HG03139 (cell line): ENCODE results near the gene ATG9A.
"Not testable (repeated sequence)": the region's sequence is repeated elsewhere in the genome, so short reads cannot be mapped to it uniquely, and the experiment has no call there.

Experiments used
- ATAC-seq: cut with Tn5 transposase; IDR thresholded peaks from one replicate; pipeline ENCODE4 v1.9.1; 2021; ENCODE audit not compliant: unreplicated experiment

ATG9A gene, protein sequence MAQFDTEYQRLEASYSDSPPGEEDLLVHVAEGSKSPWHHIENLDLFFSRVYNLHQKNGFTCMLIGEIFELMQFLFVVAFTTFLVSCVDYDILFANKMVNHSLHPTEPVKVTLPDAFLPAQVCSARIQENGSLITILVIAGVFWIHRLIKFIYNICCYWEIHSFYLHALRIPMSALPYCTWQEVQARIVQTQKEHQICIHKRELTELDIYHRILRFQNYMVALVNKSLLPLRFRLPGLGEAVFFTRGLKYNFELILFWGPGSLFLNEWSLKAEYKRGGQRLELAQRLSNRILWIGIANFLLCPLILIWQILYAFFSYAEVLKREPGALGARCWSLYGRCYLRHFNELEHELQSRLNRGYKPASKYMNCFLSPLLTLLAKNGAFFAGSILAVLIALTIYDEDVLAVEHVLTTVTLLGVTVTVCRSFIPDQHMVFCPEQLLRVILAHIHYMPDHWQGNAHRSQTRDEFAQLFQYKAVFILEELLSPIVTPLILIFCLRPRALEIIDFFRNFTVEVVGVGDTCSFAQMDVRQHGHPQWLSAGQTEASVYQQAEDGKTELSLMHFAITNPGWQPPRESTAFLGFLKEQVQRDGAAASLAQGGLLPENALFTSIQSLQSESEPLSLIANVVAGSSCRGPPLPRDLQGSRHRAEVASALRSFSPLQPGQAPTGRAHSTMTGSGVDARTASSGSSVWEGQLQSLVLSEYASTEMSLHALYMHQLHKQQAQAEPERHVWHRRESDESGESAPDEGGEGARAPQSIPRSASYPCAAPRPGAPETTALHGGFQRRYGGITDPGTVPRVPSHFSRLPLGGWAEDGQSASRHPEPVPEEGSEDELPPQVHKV

DNA sequence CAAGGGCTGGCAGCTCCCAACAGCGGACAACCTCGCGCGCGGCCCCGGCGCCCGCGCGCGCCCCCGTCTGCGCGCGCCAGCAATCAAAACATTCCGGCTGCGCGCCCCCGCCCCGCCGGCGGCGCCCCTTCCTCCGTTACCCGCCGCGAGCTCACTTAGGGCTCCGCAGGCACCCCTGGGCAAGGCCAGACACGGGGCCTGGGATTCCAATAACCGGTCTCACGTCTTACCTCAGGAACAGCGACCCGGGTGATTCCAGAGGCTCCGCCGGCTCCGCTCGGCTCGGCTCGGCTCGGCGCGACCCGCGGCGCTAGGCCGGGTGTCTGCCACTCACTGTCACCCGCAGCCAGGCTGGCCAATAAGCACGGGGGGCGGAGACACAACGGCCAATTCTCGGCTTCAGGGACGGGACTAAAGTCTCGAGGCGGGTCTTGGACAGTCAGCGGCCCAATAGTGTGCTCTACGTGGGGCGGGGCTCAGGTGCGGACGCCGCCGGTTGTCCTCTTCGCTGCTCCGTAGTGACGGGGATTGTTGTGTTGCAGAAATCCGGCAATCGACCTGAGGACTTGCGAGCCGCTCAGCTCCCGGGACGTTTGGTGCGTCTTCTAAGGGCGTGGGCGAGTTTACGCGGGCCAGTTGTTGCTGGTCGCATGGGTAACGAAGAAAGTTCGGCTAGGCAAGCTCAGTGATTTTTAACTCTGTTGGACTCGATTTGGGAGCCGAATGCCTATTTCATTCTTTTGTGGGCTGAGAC is at the start of gene ATG9A, which contains the start of gene ANKZF1:
ATG9A (minus strand) TSS at position 332 of the 754 bp plus-strand sequence. CDS start 1,612 bp downstream, outside the sequence.
ANKZF1 (plus strand) TSS at position 502 of the 754 bp plus-strand sequence. CDS start 452 bp downstream, outside the sequence.
- ATAC-seq = peak; percentile 96

DNA sequence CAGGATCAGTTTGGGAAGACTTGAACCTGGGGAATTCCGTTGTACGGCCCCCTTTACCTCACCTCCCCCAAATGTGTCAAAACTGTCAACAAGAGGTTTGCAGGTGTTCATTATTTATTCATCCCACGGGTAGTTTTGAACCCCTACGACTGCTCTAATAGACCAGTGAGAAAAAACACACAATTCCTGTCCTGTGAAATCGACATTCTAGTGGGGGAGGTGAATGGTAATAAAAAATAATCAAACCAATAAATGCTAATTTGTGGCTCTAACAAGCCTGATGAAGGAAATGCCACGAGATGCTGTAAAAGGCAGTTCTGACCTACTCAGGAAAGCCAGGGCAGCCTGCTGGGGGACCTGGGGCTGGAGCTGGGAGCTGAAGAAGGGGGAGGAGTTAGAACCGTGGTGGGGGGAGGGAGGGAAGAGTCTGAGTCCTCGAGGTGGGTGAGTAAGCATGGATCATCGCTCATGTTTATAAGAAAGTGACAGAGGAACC is 49.3 kb upstream of the ATG9A start:
- no peak for ATAC-seq

DNA sequence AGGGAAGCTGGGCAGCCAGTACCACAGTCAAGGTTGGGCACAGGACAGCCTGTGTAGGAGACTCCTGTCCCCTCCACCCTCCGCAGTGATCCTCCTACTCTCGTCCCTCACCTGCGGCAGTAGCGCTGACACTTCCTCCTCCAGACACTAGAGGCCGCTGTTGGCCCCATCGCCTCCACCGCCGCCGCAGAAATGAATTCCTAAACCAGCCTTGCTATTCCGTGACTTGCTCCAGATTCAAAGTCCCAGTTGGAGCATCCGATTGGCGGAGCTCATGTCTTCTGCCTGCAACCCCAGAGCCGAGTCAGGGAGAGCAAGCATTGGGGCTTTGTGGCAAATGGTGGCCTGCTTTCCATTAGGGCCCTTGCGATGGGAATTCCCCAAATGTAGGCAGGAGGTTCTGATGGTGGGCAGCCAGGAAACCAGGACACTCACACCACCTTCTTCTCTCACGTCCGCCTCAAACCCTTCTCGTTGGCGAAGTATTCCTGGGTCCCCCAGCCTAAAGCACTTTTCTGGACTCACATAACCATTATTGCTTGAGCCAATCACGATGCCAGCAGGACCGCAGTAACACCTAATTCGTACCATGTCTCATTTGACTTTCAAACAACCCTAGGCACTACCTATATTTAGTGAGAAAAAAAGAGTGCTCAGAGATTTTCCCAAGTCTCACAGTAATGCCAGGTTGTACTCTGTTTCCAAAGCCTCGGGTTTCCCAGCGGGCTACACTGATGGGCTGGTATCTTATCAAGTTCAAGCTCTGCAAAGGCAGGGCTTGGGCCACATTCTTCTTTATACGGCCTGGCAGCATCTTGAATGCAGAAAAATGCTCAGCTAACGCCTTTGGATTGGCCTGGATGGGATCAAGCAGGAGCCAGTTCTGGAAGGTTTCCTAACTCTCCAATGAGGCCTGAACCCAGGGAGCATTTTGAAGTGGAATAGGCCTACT is 48.5 kb upstream of the ATG9A start:
- no peak for ATAC-seq

DNA sequence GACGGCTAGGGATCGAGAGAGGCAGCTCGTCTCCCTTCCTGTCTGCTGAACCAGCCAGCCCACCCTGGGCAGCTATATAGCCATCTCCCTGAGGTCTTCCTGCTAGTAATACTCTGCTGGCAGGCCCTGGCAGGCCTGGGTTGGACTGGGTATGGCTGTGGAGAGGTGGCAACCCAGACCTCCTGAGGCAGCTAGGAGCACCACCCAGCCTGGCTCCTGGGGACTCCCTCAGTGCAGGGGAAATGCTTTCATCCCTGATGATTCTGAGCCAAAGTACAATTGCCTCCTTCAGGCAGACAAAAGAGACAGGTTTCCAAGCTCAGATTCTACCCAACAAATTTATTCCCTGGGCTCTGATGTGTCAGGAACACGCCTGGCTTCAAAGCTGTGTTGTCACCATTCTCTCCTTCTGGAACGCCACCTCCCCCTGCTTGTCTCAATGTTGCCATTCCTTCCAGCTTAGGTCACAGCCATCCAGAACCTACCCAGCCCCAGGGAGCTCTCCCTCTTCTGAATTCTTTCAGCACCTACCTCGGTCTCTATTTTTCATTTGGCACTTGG is 45.0 kb upstream of the ATG9A start:
- no peak for ATAC-seq

DNA sequence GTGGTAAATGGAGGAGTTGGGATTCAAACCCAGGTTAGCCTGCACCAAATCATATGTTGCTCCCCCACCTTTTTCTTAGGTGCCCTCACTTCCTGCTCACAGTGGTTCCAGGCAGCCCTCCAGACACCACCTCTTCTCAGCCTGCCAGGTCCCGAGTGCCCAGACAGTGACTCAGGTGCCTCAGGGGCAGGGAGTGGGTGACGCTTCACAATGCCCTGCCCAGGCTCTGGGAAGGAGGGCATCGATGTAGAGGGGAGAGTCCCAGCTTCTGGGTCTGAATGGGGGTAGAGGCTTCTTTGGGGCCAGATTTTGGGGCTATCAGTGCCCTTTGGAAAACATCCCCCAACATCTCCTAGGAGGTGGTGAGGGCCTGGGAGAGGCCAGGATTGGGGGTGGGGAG is 44.5 kb upstream of the ATG9A start:
- ATAC-seq = no peak

DNA sequence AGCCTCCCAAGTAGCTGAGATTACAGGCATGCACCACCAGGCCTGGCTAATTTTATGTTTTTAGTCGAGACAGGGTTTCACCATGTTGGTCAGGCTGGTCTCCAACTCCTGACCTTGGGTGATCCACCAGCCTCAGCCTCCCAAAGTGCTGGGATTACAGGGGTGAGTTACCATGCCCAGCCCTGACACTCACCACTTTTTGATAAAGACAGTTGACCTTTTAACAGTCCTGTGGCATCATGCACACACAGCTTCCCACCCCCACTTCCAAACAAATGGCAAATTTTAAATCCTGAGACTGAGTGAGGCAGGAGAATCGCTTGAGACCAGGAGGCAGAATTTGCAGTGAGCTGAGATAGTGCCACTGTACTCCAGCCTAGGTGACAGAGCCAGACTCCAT is 43.6 kb upstream of the ATG9A start:
- ATAC-seq = no peak

DNA sequence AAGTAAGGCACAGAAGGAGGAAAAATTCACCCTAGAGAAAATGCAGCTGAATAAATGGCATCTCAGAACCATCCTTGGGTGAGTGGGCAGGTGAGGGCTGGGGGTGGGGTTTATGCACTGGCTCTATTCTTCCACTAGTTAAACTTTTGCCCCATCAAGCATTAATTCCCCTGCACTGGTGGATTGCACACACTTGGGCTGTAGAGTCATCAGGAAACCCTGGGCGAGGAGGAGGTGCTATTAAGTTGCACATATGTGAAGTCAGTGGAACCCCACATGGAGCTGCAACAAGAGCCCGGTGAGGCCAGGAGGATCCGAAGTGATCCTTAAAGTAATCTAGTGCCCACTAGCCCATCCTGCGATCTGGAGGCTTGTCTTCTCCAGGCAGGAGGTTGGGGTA is 42.9 kb upstream of the ATG9A start:
- no peak for ATAC-seq

DNA sequence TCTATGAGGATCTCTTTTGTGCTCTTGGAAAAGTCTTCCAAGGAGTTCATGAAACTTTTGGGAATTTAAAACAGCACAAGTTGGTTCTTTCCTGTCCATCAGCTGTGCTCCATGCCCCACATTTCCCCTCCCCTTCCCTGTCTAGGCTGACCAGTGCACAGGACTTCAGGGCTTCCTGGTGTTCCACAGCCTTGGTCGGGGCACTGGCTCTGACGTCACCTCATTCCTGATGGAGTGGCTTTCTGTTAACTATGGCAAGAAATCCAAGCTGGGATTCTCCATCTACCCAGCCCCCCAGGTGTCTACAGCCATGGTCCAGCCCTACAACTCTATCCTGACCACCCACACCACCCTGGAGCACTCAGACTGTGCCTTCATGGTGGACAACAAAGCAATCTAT is 41.6 kb upstream of the ATG9A start:
- no peak for ATAC-seq

DNA sequence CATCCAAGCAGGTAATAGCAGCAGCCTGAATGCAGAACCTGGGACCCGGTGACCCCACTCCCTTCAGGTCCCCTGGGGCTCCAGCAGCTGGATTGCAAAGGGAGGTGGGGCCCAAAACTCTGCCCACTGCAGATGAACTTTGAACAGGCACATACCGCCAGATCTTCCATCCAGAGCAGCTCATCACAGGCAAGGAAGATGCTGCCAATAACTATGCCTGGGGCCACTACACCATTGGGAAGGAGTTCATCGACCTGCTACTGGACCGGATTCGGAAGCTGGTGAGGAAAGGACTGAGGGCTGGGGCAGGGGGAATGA is 40.6 kb upstream of the ATG9A start:
- no peak for ATAC-seq

DNA sequence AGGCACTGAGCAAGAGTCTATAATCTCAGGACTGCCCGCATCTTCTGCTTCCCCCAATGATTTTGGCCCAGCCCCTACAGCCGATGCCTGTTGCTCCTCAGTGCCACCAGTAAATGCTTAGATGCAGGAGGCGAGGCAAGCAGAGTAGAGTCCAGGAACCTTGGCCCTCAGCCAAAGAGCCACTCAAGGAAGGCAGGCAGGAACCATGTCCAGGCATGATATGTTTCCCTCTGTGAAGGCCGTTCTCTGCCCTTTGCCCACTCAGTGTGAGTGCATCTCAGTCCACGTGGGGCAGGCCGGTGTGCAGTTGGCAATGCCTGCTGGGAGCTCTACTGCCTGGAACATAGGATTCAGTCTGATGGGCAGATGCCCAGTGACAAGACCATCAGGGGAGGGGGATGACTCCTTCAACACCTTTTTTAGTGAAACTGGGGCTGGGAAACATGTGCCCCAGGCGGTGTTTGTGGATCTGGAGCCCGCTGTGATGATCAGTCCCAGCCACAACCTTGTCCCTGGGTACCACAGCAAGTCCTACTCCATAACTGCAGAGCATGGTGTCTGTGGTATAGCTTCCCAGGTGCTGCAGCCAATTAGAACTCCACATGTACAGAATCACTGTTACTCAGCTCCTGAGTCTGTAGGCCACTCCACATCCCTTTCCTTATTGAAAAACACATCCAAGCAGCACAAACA is 40.1 kb upstream of the ATG9A start:
- ATAC-seq = no peak

DNA sequence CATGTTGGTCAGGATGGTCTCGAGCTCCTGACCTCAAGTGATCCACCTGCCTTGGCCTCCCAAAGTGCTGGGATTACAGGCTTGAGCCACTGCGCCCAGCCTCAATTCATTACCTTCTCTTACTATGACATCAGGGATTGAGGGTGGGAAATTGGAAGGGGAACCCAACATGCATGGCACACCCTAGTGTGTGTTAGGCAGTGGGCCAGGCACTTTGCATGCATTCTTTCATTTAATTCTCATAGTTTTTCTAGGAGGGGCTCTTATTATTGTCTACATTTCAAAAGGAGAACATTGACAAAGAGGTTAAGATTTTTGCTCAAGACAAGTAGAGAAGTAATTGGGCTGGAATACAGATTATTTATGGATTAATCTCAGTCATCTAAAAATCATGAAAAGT is 38.9 kb upstream of the ATG9A start:
- no peak for ATAC-seq

DNA sequence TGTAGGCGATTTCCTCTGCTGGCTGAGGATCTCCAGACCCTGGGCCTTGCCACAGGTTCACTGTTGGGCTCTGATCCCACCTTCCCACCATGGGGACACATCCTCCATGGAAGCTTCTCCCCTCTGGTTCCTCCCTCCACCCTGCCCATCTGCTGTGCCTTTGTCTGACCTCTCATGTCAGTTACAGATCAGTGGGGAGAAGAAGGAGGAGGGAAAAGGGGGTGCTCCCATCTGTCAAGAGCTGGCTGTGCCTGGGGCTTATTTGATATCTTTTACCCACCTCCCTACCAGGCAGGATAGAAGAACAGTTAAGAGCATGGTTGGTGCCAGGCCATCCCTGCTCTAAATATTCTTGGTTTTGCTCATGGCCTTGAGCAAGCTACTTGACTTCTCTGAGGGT is 37.5 kb upstream of the ATG9A start:
- no peak for ATAC-seq

DNA sequence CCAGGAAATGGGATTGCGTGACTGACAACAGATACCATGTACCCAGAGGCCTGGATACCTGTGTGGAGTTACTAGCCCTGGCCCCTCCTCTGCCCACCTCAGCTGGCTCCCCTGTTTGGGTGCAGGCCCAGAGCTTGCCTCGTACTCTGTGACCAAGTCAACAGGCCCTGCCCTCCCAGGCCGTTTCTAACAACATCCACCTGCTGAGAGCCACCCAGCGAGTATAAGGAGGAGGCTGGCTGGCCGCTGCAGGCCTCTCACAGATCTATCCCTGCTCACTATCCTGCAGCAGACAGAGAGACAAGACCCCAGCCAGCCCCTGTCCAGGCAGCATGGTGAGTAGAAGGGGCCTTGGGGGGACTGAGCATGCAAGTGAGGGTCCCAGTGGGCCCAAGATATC is 36.8 kb upstream of the ATG9A start:
- no peak for ATAC-seq

DNA sequence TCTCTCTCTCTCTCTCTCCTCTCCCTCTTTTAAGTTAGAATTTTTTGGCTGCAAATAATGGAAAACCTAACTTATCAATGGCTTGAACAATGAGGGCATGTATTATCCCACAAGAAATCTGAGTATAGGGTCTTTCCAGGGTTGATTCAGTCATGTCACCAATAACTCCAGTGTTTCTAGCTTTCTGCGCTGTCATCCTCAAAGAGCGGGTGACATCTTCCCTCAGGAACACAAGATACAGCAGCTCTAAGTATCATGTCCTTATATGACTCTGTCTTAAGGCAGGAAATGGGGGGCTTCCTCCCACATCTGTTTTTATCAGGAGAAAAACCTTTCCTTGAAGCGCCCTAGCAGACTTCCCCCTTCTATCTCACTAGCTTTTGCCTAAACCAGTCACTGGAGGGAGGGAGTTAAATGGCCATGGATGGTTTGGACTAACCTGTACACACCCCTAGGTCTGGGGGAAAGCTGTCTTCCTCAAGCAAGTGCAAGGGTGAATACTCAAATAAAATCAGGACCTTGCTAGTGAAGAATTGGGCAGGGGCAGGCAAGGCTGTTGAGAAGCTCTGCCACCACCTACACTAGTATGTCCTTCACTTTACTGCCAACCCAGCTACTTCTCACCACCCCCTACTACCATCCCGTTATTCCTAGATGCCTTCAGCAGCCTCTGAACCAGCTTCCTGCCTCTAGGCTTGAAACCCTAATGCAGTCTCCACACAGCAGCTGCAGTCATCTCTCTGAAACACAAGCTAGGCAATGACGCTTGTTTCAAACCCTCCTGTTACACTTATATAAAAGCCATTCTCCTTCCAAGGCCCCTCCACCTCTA is 31.8 kb upstream of the ATG9A start:
- ATAC-seq = no peak

DNA sequence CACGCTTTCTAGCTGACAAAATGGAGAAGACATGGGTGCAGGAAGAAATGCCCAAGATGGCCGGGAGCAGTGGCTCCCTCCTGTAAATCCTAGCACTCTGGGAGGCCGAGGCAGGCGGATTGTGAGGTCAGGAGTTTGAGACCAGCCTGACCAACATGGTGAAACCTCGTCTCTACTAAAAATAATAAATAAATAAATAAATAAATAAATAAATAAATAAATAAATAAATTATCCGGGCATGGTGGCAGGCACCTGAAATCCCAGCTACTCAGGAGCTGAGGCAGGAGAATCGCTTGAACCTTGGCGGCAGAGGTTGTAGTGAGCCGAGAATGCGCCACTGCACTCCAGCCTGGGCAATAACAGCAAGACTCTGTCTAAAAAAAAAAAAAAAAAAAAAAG is 29.5 kb upstream of the ATG9A start:
- not testable (repeated sequence) for ATAC-seq

DNA sequence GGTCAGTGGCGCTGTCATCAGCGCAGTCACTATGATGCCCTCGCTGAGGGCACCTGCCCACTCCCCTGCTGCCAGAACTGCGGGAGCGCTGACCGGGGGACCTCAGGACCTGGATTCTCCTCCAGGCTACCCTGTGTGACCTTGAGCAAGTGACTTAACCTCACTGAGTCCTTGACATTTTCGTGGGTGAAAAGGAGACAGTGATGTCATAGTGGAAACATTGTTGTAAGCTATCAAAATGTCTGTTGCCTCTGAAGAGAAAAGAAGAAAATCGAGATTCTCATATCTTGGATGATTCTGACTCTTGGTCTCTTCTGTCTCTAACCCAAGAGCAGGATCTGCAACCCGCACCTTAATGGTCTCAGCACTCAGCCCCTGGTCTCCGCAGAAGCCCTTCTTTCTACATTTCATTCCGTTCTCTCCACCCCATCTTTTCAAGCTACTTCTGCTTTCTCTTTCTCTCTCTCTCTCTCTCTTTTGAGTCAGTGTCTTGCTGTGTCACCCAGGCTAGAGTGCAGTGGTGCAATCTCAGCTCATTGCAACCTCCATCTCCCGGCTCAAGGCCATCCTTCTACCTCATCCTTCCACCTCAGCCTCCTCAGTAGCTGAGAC is 25.3 kb upstream of the ATG9A start:
- no peak for ATAC-seq

DNA sequence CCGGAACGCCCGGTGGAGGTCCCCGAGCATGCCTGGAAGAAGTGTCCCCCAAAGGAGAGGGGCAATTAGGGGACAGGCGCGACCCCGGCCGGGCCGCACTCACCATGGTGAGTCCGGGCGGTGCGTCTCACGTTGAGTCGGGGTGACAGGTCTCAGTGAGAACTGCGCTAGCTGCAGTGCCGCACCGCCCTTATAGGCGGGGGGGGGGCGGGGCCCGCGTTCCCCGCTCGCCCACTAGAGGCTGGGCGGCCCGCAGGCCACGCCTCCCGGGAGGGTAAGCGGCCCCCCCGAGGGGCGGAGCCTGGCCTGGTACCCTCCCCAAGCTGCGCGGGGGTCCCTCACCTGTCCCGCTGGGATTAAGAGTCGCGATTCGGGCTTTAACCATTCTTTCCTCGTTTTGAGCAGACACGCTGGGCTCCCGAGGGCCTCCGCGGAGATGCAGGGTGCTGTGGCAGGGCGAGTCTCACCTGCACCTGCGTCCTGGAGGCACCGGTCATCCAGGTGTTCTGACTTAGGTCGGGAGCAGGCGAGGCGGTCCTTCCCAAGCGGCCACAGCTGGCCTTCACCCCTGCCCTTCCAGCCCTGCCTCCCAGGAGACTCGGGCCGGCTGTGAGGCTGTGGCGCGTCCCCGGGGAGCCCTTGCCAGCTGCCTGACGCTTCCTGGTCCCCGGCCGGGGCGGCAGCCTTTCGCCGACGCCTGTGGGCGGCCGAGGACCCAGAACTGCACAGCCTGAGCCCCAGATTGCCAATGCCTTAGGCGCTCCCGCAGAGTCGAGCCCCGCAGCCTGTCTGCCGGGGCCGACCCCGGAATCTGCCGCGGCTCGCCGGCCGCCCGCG is 24.5 kb upstream of the ATG9A start, which contains the start of gene TUBA4A:
TUBA4A (minus strand) TSS at position 166 of the 837 bp plus-strand sequence; CDS start at position 106, 60 bp downstream.
- peak; percentile 53 for ATAC-seq
